NOMO-1 treated with dmso at 0.1 percent for 144 hours (cell line): ENCODE data around the gene RDH11.
"Not testable (repeated sequence)": the region's sequence is repeated elsewhere in the genome, so short reads cannot be mapped to it uniquely, and the experiment has no call there.

Experiments used
- DNase-seq: peaks from one replicate; lab custom pipeline; 2025; ENCODE audit not compliant: unreplicated experiment; lab: John Stamatoyannopoulos, UW

Gene RDH11

GRCh38 chr14:67704484-67705089 lies 9.0 kb upstream of the RDH11 start:
- DNase-seq: peak; percentile 41

DNA sequence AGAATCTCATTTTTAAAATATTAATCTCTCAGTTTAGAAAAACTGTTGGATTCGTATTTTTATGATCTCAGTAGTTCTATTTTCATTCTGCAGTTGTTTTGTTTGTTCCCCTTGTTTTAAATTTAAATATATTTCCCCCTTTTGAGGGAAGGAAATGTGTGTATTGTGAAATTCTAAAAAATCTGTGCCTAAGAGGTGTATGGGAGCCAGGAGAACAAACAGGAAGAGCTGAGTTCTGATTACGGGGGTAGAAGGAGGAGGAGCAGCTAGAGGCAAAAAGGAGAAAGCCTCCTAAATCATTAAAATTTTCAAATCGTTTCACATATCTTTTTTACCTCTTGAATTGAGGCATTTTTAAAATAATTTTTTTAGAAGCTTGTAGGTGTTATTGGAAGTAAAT lies 8.4 kb upstream of the RDH11 start:
- DNase-seq: no peak

DNA sequence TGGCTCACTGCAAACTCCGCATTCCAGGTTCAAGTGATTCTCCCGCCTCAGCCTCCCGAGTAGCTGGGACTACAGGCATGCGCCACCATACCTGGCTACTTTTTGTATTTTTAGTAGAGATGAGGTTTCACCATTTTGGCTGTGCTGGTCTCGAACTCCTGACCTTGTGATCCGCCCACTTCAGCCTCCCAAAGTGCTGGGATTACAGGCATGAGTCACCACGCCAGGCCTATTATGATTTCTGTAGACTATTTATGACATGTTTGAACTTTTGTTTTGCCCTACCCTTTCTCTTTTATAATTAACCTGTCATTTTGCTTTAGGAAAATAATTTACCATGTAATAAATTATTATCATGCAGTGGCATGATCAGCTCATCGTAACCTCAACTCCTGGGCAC lies 5.9 kb upstream of the RDH11 start, which contains the start of gene RDH12:
RDH12 (plus strand) TSS at position 395 of the 400 bp plus-strand sequence. CDS start 20,757 bp downstream, outside the sequence.
- not testable (repeated sequence) for DNase-seq

DNA sequence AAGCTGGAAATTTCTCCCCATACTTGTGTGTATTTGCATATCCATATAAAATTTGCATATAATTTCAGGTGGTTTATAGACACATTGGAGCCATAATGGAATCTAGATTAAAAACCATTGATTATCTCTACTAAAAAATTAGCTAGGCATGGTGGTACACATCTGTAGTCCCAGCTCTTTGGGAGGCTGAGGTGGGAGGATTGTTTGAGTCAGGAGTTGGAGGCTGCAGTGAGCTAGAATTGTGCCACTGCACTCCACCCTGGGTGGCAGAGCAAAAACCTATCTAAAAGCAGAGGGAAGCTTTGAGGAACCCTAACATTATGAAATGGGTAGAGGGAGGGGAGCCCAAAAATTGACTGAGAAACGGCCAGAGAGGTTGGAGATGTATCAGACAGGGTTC lies 2.6 kb upstream of the RDH11 start:
- DNase-seq: no peak

DNA sequence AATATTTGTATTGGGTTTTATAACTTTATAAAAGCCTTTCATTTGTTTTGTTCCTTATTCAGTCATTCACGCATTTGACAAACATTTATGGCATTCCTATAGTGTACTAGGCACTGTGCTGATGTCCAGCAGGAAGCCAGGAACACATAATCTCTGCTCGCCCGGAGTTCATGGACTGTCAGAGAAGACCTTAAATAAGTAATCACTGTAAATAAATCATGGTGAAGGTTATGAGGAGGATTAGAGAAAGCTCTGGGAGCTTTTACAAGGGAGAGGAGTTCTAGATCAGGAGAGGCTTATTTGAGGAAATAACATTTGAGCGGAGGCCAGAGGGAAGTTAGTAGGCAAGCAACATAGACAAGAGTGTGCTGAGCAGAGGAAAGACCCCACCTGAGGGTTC lies 1.4 kb upstream of the RDH11 start:
- no peak for DNase-seq

DNA sequence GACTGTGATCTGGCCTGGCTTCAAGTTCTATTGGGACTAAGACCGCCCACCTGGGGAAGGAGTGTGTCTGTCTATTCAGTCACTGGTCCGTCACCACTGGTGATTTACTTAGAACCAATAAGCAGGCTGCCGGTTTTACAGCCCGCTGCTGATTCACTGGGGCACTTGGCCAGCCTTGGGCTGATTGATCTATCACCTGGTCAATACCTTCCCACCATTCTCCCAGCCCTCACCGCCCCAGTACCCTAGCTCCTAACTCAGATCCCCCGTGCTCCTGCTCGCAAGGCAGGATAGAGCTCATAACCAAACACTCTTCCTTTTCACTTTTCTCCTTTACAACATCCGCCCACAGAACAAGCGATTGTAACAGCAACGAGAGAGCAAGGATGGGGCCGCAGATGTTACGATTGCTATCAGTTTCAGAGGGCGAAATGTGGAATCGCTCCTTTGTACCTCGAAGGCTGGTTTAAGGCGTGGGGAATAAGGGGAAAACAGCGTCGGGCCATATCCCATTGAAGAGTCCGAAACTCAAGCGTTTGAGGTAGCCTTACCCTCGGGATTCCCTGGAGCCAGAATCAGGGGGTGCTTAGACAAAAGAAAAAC lies 672 bp downstream of the RDH11 start:
- DNase-seq: peak; percentile 40

DNA sequence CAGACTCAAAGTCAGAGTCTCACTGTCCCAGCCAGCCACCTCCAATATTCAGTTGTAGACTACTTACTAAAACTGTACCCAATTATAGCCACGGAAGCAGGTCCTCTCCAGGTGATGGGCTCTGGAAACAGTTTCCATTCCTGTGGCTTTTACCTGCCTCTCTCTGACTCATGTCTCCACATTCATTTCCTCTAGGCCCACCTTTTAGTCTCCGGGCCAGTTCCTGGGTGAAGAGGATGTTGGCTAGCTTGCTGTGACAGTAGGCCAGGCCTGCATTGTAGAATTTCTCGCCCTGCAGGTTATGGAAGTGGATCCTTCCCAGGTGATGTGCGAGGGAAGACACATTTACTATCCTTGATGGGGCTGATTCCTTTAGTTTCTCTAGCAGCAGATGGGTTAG lies 5.6 kb downstream of the RDH11 start:
- DNase-seq: no peak

- no peak for DNase-seq
These were observed 11.7 kb downstream of the RDH11 start for GRCh38 chr14:67683842-67684241.

DNA sequence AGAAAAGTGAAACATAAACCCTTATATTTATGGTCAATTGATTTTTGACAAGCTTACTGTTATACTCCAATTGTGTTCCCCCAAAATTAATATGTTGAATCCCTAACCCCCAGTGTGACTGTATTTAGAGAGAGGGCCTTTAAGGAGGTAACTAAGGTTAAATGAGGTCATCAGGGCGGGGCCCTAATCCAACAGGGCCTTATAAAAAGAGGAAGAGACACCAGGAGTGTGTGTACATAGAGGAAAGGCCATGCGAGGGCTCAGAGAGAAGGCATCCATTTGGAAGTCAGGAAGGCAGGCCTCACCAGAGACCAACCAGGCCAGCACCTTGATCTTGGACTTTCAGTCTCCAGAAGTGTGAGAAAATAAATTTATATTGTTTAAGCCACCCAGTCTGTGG lies 14.6 kb downstream of the RDH11 start:
- DNase-seq: peak; percentile 33

DNA sequence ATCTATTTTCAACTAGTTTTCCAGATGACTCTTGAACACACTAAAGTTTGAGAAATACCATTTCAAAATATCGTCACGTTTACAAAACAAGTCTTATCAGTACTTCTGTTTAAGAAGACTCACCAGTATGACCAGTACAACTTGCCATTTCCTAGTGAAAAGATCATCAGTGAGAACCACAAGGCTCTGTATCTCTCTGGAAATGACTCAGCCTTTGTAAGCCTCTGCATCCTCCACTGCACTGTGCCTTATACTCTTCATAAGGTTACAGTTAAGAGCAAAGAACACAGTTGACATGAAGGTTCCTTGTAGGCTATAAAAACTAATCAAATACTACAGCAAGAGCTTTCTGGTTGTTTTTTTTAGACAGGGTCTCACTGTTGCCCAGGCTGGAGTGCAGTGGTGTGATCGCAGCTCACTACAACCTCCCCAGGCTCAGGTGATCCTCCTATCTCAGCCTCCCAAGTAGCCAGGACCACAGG lies 15.4 kb downstream of the RDH11 start:
- no peak for DNase-seq

DNA sequence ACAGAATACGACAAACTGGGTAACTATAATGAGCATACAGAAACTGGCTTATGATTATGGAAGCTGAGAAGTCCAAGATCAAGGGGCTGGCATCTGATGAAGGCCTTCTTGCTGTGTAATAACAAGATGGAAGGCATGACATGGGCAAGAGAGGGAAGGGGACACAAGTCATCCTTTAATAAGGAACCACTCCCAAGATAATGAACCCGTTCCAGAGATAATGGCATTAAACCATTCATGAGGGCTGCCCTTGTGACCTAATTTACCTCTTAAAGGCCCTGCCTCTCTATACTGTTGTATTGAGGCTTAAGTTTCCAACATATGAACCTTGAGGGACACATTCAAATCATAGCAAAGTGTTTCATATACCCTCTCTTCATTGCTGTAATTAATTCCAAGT lies 16.6 kb downstream of the RDH11 start:
- no peak for DNase-seq

- DNase-seq: no peak
These were observed 20.4 kb downstream of the RDH11 start for GRCh38 chr14:67675219-67675582.

- peak; percentile 59 for DNase-seq
These were observed 20.9 kb downstream of the RDH11 start, which contains the start of gene VTI1B for GRCh38 chr14:67674480-67675218. TSS of gene VTI1B (minus strand) at chr14:67674632. CDS start at chr14:67674489, 143 bp downstream.

DNA sequence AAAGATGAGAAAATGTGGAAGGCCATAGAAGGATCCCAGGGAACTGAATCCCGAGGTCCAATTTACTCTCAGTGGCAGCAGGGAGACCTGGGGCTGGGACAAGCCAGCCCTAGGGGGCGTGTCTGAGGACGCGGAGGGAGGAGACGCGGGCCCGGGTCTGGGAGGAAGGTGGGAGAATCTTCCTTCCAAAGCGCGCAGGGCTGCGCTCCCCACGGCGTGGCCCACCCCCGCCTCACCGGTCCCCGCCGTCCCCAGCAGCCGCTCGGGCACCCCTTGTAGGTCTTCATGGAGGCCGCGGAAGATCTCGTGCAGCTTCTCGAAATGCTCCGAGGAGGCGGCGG lies 21.5 kb downstream of the RDH11 start:
- peak; percentile 30 for DNase-seq

DNA sequence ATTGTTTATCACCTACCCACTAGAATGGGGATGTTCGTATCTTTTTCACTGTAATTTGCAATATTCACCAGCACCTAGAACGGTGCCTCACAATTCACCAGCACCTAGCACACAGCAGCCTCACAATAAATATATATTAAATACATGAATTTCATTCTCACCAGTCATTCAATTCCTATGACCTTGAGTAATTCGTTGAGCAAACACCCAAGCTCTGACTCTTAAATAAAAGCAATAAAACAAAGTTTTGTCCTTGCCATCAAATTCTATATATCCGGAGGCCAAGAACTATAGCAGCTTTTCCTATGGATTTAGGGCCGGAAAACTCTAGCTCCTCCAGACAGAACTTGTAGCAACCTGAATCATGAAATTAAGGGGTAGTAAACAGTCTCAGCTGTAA lies 22.1 kb downstream of the RDH11 start:
- DNase-seq: no peak

- DNase-seq: no peak
These were observed 27.0 kb downstream of the RDH11 start for GRCh38 chr14:67668559-67668958.

DNA sequence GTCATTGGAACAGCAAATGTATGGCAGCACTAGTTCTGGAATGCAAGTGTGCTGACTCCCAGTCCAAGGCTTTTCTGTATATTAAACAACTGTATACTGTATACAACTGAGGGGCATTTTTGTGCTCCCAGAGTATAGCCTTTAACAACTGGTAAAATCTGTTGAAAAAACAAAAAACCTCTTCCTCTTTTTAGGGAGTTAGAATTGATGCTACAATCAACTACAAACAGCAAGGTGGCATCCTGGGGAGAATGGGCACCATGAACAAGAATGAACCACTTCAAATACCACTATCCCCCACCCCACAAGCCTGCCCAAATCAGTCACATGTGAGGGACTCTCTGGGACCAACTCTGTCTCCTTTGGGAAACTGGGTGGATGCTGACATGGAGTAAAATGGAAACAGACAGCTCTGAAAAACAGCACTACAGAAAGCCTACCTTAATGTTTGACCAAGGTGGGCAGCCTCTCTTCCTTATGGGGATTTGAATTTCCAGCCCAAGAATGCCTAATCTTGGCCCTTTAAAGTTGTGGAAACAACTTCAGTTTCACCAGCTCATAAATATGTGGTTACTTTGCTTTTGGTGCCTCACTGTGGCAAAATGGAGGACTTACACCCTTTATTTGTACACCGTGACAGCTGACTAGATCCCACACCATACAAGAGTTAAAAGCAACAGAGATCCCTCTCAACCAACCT lies 28.7 kb downstream of the RDH11 start:
- no peak for DNase-seq

GRCh38 chr14:67665868-67666267 lies 29.7 kb downstream of the RDH11 start:
- DNase-seq: no peak

DNA sequence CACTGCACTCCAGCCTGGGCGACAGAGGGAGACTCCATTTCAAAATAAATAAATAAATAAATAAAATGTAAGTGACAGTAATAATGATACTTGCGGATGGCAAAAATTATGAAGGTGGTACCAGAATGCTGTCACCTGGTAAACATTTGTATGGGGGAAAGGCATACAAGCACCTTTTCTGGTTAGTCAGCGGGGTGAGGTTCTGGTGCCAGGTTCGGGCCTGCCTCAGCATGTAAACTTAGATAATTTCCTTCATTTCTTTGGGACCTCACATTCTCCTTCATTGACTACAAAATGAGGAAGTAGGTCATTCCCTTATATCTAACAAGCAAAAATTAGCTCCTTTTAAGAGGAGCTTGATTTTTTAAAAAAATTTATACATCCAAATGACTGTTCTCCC lies 31.9 kb downstream of the RDH11 start:
- no peak for DNase-seq

DNA sequence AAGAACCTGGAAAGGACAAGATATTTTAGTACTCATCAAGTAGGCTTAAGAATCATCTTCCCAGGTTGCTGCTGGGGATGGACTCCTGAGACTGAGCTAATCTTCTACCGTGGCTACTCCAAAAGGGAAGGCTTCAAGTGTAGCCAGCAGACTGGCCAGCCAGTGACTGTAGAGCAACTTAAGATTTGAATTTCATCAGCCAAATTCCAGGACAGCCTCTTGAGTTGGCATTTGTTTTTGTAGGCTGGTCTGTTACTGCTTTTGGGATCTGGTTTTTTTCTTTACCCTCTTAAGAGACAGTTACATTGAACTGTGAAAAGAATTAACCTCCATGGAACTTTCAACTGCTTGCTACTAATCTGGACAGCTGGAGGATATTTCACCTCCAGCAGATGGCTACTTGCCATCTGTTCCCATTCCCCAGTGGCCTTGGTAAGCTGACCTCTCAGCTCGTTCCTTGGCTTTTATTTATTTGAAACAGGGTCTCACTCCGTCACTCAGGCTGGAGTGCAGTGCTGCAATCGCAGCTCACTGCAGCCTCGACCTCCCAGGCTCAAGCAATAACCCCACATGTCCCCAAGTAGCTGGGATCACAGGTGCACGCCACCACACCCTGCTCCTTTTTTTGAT lies 41.8 kb downstream of the RDH11 start:
- no peak for DNase-seq

- no peak for DNase-seq
These were observed 43.4 kb downstream of the RDH11 start for GRCh38 chr14:67652189-67652588.
